GM12878 (cell line): ENCODE results near the gene LY6G6D. TPM values are rescaled to one million over a fixed set of nuclear protein-coding genes. Genes with fewer than 3 reads are reported as not detected.

Experiments
- BMI1 ChIP-seq: fragments of 450-650 bp; IDR thresholded peaks from 2 replicates; pipeline ENCODE4 v1.6.1; 2016; ENCODE audit warnings: mild to moderate bottlenecking, moderate library complexity, borderline replicate concordance
- CBX3 ChIP-seq: fragments of 200-600 bp; sonication (generic); IDR thresholded peaks from 2 replicates; pipeline ENCODE4 v1.6.1; 2016; ENCODE audit warnings: low read depth, borderline replicate concordance
- DPF2 ChIP-seq: fragments of 450-650 bp; IDR thresholded peaks from 2 replicates; pipeline ENCODE4 v1.6.1; 2017; ENCODE audit warnings: mild to moderate bottlenecking
- EGR1 ChIP-seq, 2 experiments: IDR thresholded peaks; 1 replicate in 1 of 2; 2 replicates in 1 of 2; pipeline ENCODE4 v1.6.1; 2011 to 2012; ENCODE audit warnings: low read depth in 2 of 2, low read length in 2 of 2, borderline replicate concordance in 1 of 2, mild to moderate bottlenecking in 1 of 2, moderate library complexity in 1 of 2
- FOS ChIP-seq: IDR thresholded peaks from 3 replicates; pipeline ENCODE4 v1.6.1; 2011; ENCODE audit warnings: borderline replicate concordance; ENCODE audit not compliant: insufficient read length; ENCODE audit errors: extremely low read depth
- HCFC1 ChIP-seq: fragments of 150-350 bp; IDR thresholded peaks from 2 replicates; pipeline ENCODE4 v1.6.1; 2014; ENCODE audit warnings: low read length
- JUND ChIP-seq: IDR thresholded peaks from 2 replicates; pipeline ENCODE4 v1.6.1; 2012; ENCODE audit warnings: low read depth, mild to moderate bottlenecking, low read length, improper control_type of control experiment, moderate library complexity
- KDM1A ChIP-seq: fragments of 200-600 bp; sonication (generic); IDR thresholded peaks from 2 replicates; pipeline ENCODE4 v1.6.1; 2016; ENCODE audit warnings: borderline replicate concordance
- MTA2 ChIP-seq: fragments of 450-650 bp; IDR thresholded peaks from 2 replicates; pipeline ENCODE4 v1.6.1; 2016; ENCODE audit warnings: low read depth, mild to moderate bottlenecking, moderate library complexity
- NR2F1 ChIP-seq: fragments of 450-650 bp; conservative IDR thresholded peaks from 2 replicates; pipeline ENCODE4 v1.6.1; 2017; ENCODE audit warnings: mild to moderate bottlenecking
- POLR2A ChIP-seq: IDR thresholded peaks from 2 replicates; pipeline ENCODE4 v1.6.1; 2011; ENCODE audit warnings: low read depth, mild to moderate bottlenecking, low read length
- POU2F2 ChIP-seq: IDR thresholded peaks from 3 replicates; pipeline ENCODE4 v1.6.1; 2011; ENCODE audit warnings: low read depth, mild to moderate bottlenecking, low read length, borderline replicate concordance
- RFX5 ChIP-seq: IDR thresholded peaks from 2 replicates; pipeline ENCODE4 v1.6.1; 2011; ENCODE audit warnings: low read depth, low read length, improper control_type of control experiment
- RUNX3 ChIP-seq: IDR thresholded peaks from 2 replicates; pipeline ENCODE4 v1.6.1; 2012; ENCODE audit warnings: low read length, inconsistent platforms
- SIN3A ChIP-seq: IDR thresholded peaks from 2 replicates; pipeline ENCODE4 v1.6.1; 2012; ENCODE audit warnings: low read depth, low read length, improper control_type of control experiment
- SP1 ChIP-seq: IDR thresholded peaks from one replicate; pipeline ENCODE4 v1.6.1; 2011; ENCODE audit warnings: low read depth, low read length
- SPI1 ChIP-seq: IDR thresholded peaks from 2 replicates; pipeline ENCODE4 v1.6.1; 2011; ENCODE audit warnings: low read depth, mild to moderate bottlenecking, low read length, moderate library complexity, borderline replicate concordance; ENCODE audit not compliant: insufficient read depth
- SREBF1 ChIP-seq: IDR thresholded peaks from 2 replicates; pipeline ENCODE4 v1.6.1; 2012; ENCODE audit warnings: mild to moderate bottlenecking, low read length
- SRF ChIP-seq, 2 experiments: IDR thresholded peaks; 2 replicates each; pipeline ENCODE4 v1.6.1; 2011; ENCODE audit warnings: low read depth in 2 of 2, low read length in 2 of 2, mild to moderate bottlenecking in 1 of 2, moderate library complexity in 1 of 2
- SUZ12 ChIP-seq: fragments of 200-600 bp; sonication (generic); IDR thresholded peaks from one replicate; pipeline ENCODE4 v1.6.1; 2018; ENCODE audit warnings: antibody characterized with exemption, mild to moderate bottlenecking; ENCODE audit not compliant: unreplicated experiment
- TARDBP ChIP-seq: IDR thresholded peaks from 2 replicates; pipeline ENCODE4 v1.6.1; 2016; ENCODE audit warnings: borderline replicate concordance
- YY1 ChIP-seq: IDR thresholded peaks from 2 replicates; pipeline ENCODE4 v1.6.1; 2011; ENCODE audit warnings: low read depth, mild to moderate bottlenecking, low read length
- polyA plus RNA-seq, 11 experiments: library from polyadenylated mRNA; depleted of rRNA in 4 of 11; unstranded in 6 of 11; stranded (reverse) in 5 of 11; fragments of >200 nt; fragmentation: Nextera tagmentation in 4 of 11; fragmentation: Illumina TruSeq in 1 of 11; extraction: Ambion mirVana in 4 of 11; extraction: Trizol in 1 of 11; gene quantifications; 1 replicate in 1 of 11; 2 replicates in 10 of 11; pipeline versions ENCODE4 v1.2.1 to v1.2.3, GENCODE V29; 2011 to 2016; ENCODE audit warnings: inconsistent platforms in 2 of 11, missing spikeins in 2 of 11, low read depth in 1 of 11
- total RNA-seq, 4 experiments: library from RNA; depleted of rRNA in 3 of 4; stranded (reverse); fragments of >200 nt in 3 of 4; fragmentation: Illumina TruSeq in 1 of 4; extraction: Trizol in 1 of 4; gene quantifications; 2 replicates each; pipeline versions ENCODE4 v1.2.1 to v1.2.3, GENCODE V29; 2013 to 2021
- TF ChIP-seq, protein P1 (sequence below): fragments of 450-650 bp; IDR thresholded peaks from 2 replicates; pipeline ENCODE4 v1.6.1; 2017; ENCODE audit warnings: antibody characterized with exemption, mild to moderate bottlenecking, moderate library complexity
- TF ChIP-seq, protein P2 (sequence below), 3 experiments: IDR thresholded peaks in 2 of 3; conservative IDR thresholded peaks in 1 of 3; 2 replicates each; pipeline ENCODE4 v1.5.1; 2011; ENCODE audit warnings: low read depth in 3 of 3, low read length in 3 of 3, mild to moderate bottlenecking in 3 of 3, control low read depth in 2 of 3, moderate library complexity in 2 of 3, inconsistent platforms in 1 of 3, mixed read lengths in 1 of 3; ENCODE audit not compliant: control insufficient read depth in 2 of 3, insufficient read depth in 1 of 3; ENCODE audit errors: extremely low read depth in 1 of 3
- TF ChIP-seq, protein P3 (sequence below): fragments of 450-650 bp; IDR thresholded peaks from 2 replicates; pipeline ENCODE4 v1.6.1; 2017; ENCODE audit warnings: mild to moderate bottlenecking

The LY6G6D gene
- total and polyA plus RNA-seq, 10 of the 15 experiments (the other 5 are each of a cell fraction or from before 2014, with no cell fraction given), result not detected

DNA sequence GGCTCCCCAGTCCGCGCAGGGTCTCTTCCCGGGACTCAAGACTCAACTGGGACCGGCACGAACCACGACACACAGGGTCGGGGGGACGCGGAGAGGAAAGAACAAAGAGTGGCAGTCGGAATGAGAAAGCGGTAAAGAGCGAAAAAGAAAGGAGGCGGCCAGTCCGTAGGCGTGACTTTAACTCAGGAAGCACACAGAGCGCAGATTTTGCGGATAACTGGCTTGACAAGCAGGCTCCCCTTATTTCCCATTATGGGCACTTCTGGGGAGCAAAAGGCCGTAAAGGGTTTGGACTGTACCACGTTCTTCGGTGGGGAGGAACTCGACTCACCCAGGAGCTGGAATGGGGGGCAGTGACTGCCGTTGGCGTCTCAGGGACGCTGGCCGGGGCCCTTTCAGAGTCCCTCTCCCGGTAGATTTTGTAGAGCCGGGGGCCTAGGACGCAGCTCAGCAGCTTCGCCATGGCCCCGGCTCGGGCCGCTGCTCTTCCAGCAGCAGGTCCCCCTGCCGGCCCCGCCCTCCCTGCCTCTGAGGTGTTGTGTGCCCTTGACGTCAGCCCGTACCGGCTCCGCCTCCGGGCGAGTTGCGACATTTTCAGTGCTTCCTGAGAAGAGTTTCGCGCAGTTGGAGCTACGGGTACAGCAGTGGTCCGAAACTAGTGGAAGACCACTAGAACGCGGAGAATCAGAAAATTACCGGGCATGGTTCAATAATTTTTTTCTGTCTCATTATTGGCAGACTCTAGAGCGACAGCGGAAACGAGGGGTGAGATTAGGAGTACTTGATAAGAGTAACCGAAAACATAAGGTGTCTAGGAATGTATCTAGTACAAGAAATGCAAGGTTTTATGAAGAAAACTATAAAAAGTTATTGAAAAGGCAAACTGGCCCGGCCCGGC is 12.1 kb upstream of the LY6G6D start, which contains the start of gene ABHD16A (continued):
- TF ChIP-seq FOS, result no peak
- no peak for TF ChIP-seq SP1
- peak; percentile 79 for TF ChIP-seq YY1
- TF ChIP-seq MTA2, result 0 out of 2 replicates have a peak, but pooled peaks have one; percentile 25
- no peak for TF ChIP-seq TARDBP
- TF ChIP-seq JUND, result peak; percentile 96
- TF ChIP-seq CBX3, result no peak
- 0 out of 3 replicates have a peak, but pooled peaks of 1 of the 2 experiments have one; percentile 4 for TF ChIP-seq EGR1 (IDR thresholded peaks at IDR 0.05; ENCODE audit: borderline replicate concordance in 1 of 2, low read depth in 2 of 2, low read length in 2 of 2)
- TF ChIP-seq SREBF1, result peak; percentile 91
- TF ChIP-seq RFX5, result no peak
- no peak for TF ChIP-seq KDM1A
- peak; percentile 41; the same call in 1 of the 2 replicates for TF ChIP-seq DPF2
- peak; percentile 58; the same call in 1 of the 2 replicates for TF ChIP-seq NR2F1
- peak; percentile 27 to 89; a peak in 3 of 4 replicates for TF ChIP-seq SRF (IDR thresholded peaks at IDR 0.05; ENCODE audit: low read depth in 2 of 2, low read length in 2 of 2)
- peak; percentile 88 for TF ChIP-seq POLR2A
- TF ChIP-seq, protein P1, sequence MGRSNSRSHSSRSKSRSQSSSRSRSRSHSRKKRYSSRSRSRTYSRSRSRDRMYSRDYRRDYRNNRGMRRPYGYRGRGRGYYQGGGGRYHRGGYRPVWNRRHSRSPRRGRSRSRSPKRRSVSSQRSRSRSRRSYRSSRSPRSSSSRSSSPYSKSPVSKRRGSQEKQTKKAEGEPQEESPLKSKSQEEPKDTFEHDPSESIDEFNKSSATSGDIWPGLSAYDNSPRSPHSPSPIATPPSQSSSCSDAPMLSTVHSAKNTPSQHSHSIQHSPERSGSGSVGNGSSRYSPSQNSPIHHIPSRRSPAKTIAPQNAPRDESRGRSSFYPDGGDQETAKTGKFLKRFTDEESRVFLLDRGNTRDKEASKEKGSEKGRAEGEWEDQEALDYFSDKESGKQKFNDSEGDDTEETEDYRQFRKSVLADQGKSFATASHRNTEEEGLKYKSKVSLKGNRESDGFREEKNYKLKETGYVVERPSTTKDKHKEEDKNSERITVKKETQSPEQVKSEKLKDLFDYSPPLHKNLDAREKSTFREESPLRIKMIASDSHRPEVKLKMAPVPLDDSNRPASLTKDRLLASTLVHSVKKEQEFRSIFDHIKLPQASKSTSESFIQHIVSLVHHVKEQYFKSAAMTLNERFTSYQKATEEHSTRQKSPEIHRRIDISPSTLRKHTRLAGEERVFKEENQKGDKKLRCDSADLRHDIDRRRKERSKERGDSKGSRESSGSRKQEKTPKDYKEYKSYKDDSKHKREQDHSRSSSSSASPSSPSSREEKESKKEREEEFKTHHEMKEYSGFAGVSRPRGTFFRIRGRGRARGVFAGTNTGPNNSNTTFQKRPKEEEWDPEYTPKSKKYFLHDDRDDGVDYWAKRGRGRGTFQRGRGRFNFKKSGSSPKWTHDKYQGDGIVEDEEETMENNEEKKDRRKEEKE, result peak; percentile 88
- no peak for TF ChIP-seq SPI1
- TF ChIP-seq, protein P2, sequence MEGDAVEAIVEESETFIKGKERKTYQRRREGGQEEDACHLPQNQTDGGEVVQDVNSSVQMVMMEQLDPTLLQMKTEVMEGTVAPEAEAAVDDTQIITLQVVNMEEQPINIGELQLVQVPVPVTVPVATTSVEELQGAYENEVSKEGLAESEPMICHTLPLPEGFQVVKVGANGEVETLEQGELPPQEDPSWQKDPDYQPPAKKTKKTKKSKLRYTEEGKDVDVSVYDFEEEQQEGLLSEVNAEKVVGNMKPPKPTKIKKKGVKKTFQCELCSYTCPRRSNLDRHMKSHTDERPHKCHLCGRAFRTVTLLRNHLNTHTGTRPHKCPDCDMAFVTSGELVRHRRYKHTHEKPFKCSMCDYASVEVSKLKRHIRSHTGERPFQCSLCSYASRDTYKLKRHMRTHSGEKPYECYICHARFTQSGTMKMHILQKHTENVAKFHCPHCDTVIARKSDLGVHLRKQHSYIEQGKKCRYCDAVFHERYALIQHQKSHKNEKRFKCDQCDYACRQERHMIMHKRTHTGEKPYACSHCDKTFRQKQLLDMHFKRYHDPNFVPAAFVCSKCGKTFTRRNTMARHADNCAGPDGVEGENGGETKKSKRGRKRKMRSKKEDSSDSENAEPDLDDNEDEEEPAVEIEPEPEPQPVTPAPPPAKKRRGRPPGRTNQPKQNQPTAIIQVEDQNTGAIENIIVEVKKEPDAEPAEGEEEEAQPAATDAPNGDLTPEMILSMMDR (IDR thresholded peaks at IDR 0.05 in 2 of 3, conservative IDR thresholded peaks at IDR 0.05 in 1 of 3; ENCODE audit: control insufficient read depth in 2 of 3, extremely low read depth in 1 of 3, insufficient read depth in 1 of 3, low read depth in 3 of 3, low read length in 3 of 3), result 0 out of 6 replicates have a peak, but pooled peaks of 1 of the 3 experiments have one; percentile 11
- TF ChIP-seq, protein P3, sequence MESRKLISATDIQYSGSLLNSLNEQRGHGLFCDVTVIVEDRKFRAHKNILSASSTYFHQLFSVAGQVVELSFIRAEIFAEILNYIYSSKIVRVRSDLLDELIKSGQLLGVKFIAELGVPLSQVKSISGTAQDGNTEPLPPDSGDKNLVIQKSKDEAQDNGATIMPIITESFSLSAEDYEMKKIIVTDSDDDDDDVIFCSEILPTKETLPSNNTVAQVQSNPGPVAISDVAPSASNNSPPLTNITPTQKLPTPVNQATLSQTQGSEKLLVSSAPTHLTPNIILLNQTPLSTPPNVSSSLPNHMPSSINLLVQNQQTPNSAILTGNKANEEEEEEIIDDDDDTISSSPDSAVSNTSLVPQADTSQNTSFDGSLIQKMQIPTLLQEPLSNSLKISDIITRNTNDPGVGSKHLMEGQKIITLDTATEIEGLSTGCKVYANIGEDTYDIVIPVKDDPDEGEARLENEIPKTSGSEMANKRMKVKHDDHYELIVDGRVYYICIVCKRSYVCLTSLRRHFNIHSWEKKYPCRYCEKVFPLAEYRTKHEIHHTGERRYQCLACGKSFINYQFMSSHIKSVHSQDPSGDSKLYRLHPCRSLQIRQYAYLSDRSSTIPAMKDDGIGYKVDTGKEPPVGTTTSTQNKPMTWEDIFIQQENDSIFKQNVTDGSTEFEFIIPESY, result no peak
- peak; percentile 80; the same call in 1 of the 2 replicates for TF ChIP-seq SIN3A
- TF ChIP-seq SUZ12, result no peak
- TF ChIP-seq POU2F2, result peak; percentile 9; the same call in 1 of the 3 replicates
- no peak for TF ChIP-seq BMI1
- TF ChIP-seq RUNX3, result peak; percentile 67
- TF ChIP-seq HCFC1, result peak; percentile 62
